Ramos (cell line): ENCODE data around the gene TMEM47.

ENCODE experiments used
- in situ Hi-C: fragments of 300-500 bp; cut with MboI; formaldehyde crosslinking; loops from one replicate; pipeline ENCODE4 v1.14.3; 2022; ENCODE audit warnings: low sequenced_read_pairs; ENCODE audit not compliant: unreplicated experiment

The TMEM47 gene

DNA sequence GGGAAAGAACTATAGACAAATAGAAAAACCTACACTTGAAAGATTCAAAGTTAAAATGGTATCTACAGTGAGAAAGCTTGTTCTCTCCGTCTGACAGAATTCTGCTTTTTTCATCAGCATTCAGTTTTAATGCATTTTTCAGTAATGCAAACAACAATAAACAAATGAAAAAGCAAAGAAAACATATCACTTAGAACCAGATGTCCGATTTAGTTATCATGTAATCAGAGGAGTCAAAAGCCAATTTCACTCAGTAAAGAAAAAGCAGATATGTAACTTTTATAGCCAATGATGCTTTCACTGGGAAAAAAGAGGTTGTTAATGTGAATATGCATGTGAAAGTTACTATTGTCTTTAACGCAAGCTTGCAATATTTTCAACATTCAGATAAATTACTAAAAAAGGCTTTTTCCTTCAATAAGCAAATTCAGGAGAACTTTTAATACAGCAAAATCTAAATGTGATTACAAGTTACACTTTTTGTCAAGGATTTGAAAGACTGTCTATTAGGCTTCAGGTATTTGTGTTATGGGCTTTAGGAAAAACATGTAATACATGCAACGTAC is 70.7 kb downstream of the TMEM47 start:
- in situ Hi-C loops = no loop called here

- in situ Hi-C loops = no loop called here
Observed at GRCh38 chrX:34585561-34585960, 71.5 kb downstream of the TMEM47 start.

- in situ Hi-C loops = no loop called here
Observed at GRCh38 chrX:34584781-34585180, 72.3 kb downstream of the TMEM47 start.

GRCh38 chrX:34580069-34580468 is 77.0 kb downstream of the TMEM47 start:
- in situ Hi-C loops = no loop called here

- in situ Hi-C loops = no loop called here
Observed at GRCh38 chrX:34578237-34578636, 78.8 kb downstream of the TMEM47 start.
